HUES6 (cell line): ENCODE measurements around the gene SLC22A23.

Experiments used
- H3K27ac ChIP-seq: 2 replicates; pipeline ENCODE4 v1.7.0; 2013; ENCODE audit warnings: low read depth, mild to moderate bottlenecking, low read length, inconsistent platforms
- H3K27me3 ChIP-seq: 2 replicates; pipeline ENCODE4 v1.6.1; 2013; ENCODE audit warnings: low read length; ENCODE audit not compliant: control insufficient read depth, insufficient read depth
- H3K36me3 ChIP-seq: 2 replicates; pipeline ENCODE4 v1.6.1; 2013; ENCODE audit warnings: low read length; ENCODE audit not compliant: control insufficient read depth, insufficient read depth
- H3K4me1 ChIP-seq: 2 replicates; pipeline ENCODE4 v1.6.1; 2013; ENCODE audit warnings: low read length; ENCODE audit not compliant: control insufficient read depth, insufficient read depth
- H3K4me3 ChIP-seq: 2 replicates; pipeline ENCODE4 v1.5.1; 2013; ENCODE audit warnings: low read depth, low read length
- H3K9ac ChIP-seq: one replicate; pipeline ENCODE4 v1.6.1; 2013; ENCODE audit warnings: mild to moderate bottlenecking, low read length
- H3K9me3 ChIP-seq: 2 replicates; pipeline ENCODE4 v1.6.1; 2013; ENCODE audit warnings: low read depth, low read length; ENCODE audit not compliant: control insufficient read depth, insufficient read depth

The SLC22A23 gene

GRCh38 chr6:3489961-3490624, 33.2 kb upstream of the SLC22A23 start:
- Histone ChIP-seq H3K9me3 (no peaks in the 10 kb centered on the region), H3K36me3 (no peaks in the 10 kb centered on the region), H3K9ac (no peak overlapping the region), H3K4me1 (peaks cover 19% of the 10 kb centered on the region), H3K27me3 (peaks cover 6% of the 10 kb centered on the region; the same call in 1 of the 2 replicates), H3K4me3 (no peak overlapping the region), H3K27ac (no peak overlapping the region)

DNA sequence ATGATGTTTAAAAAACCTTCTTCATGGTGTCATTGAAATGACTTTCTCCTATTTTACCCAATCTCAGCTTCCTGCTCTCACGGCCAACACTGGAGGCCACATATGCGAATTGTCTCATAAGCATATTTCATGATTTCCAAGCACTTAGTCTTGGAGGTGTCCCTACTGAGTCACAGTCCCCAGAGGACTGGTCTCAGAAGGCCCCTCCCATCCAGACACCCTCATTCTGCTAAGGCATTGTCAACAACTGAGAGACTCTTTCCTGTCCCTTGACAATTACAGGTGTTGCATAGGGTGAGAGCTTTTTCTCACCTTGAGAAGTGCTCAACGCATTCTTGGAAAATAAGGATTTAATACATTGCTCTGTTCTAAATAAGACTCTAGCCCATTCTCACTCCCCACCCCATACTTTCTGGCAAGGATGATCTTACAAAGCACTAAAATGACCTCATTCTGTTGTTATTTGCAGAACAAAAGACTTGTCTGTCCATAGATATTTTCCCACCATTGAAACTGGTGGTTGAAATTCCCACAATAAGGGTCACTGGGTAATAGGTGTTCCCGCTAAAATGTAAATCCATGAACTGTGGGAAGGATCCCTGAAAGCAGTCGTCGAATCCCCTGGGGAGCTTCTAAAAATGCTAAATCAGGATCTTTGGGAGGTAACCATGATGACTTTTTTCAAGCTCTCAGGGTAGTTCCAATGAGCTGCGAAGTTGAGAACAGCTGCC, 32.3 kb upstream of the SLC22A23 start:
- no peaks in the 10 kb centered on the region for H3K9me3 ChIP-seq
- H3K36me3 ChIP-seq = no peaks in the 10 kb centered on the region
- no peak overlapping the region for H3K4me3 ChIP-seq
- peaks cover 19% of the 10 kb centered on the region for H3K4me1 ChIP-seq
- peaks cover 6% of the 10 kb centered on the region; the same call in 1 of the 2 replicates for H3K27me3 ChIP-seq
- H3K27ac ChIP-seq = no peak overlapping the region
- H3K9ac ChIP-seq = no peak overlapping the region

GRCh38 chr6:3484946-3485345, 28.1 kb upstream of the SLC22A23 start:
- no peak overlapping the region for H3K4me3 ChIP-seq
- peaks cover 24% of the 10 kb centered on the region for H3K4me1 ChIP-seq
- H3K27me3 ChIP-seq = 0 out of 2 replicates have a peak, but pooled peaks cover 6% of the 10 kb centered on the region
- no peak overlapping the region for H3K27ac ChIP-seq
- H3K36me3 ChIP-seq = no peaks in the 10 kb centered on the region
- no peak overlapping the region for H3K9ac ChIP-seq
- H3K9me3 ChIP-seq = peaks cover 4% of the 10 kb centered on the region

GRCh38 chr6:3484192-3484591, 27.3 kb upstream of the SLC22A23 start:
- H3K9ac ChIP-seq = no peak overlapping the region
- H3K9me3 ChIP-seq = peaks cover 8% of the 10 kb centered on the region
- no peak overlapping the region for H3K27ac ChIP-seq
- H3K4me1 ChIP-seq = peaks cover 16% of the 10 kb centered on the region
- H3K27me3 ChIP-seq = 0 out of 2 replicates have a peak, but pooled peaks cover 6% of the 10 kb centered on the region
- no peak overlapping the region for H3K4me3 ChIP-seq
- no peaks in the 10 kb centered on the region for H3K36me3 ChIP-seq

DNA sequence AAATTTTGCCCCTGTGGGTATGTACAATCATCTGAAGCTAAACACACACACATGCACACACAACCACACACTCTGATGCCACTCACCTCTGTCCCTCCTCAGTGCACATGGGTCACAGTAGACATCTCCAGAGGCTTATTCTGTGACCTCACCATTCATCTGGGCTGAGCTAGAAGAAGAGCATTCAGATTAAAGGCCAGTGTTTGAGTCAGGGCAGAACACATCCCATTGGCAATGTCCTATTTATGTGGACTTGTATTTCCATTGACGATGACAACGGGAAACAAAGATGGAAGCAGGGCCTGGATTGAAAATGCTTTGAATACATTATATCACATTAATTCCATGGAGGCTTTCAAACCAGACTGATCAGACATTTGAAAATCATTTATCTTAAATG, 26.8 kb upstream of the SLC22A23 start:
- H3K4me1 ChIP-seq = peaks cover 13% of the 10 kb centered on the region
- H3K27me3 ChIP-seq = 0 out of 2 replicates have a peak, but pooled peaks cover 6% of the 10 kb centered on the region
- H3K9me3 ChIP-seq = peaks cover 8% of the 10 kb centered on the region
- H3K4me3 ChIP-seq = no peak overlapping the region
- no peaks in the 10 kb centered on the region for H3K36me3 ChIP-seq
- no peak overlapping the region for H3K27ac ChIP-seq
- H3K9ac ChIP-seq = no peak overlapping the region

DNA sequence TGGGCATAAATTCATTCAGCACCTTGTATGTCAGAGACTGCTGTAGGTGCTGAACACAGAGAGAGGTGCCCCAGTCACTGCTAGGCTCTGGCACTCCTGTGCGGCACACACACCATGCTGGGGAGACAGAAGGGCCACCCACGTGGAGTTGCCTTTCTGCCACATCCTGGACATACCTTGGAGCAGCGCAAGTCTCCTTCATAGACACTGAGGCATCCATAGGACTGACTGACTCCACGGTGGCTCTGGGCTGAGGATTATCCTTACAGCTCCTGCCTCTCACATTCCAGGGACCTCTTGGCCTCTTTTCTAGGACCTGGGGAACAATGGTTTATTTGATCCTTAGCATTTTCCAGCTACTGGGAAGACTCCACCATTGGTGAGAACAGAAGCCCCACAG, 26.0 kb upstream of the SLC22A23 start:
- Histone ChIP-seq H3K9ac (no peak overlapping the region), H3K9me3 (peaks cover 8% of the 10 kb centered on the region), H3K27ac (no peak overlapping the region), H3K36me3 (no peaks in the 10 kb centered on the region), H3K4me3 (no peak overlapping the region), H3K27me3 (0 out of 2 replicates have a peak, but pooled peaks cover 3% of the 10 kb centered on the region), H3K4me1 (peaks cover 9% of the 10 kb centered on the region)

DNA sequence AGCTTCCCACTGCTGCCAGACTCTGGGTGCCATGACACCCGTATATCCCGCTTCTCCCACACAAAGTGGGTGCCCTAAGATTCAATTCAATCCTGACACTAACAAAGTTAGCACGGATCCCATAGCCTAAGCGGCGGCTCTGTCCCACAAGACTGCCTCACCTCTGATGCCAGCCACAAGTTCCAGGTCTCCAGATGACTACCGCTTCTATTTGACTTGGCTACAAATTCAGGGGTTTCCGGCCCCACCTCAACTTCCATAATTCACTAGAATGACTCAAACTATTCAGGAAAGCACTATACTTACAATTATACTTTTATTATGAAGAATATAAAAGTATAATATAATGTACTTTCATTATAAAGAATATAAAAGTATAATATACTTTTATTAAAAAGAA, 24.8 kb upstream of the SLC22A23 start:
- peaks cover 9% of the 10 kb centered on the region for H3K4me1 ChIP-seq
- H3K27ac ChIP-seq = no peak overlapping the region
- H3K4me3 ChIP-seq = no peak overlapping the region
- H3K9ac ChIP-seq = no peak overlapping the region
- no peaks in the 10 kb centered on the region for H3K36me3 ChIP-seq
- H3K9me3 ChIP-seq = peaks cover 8% of the 10 kb centered on the region
- no peaks in the 10 kb centered on the region for H3K27me3 ChIP-seq

- H3K27ac ChIP-seq = no peak overlapping the region
- H3K4me3 ChIP-seq = no peak overlapping the region
Measured at GRCh38 chr6:3480009-3480408, 23.2 kb upstream of the SLC22A23 start.

DNA sequence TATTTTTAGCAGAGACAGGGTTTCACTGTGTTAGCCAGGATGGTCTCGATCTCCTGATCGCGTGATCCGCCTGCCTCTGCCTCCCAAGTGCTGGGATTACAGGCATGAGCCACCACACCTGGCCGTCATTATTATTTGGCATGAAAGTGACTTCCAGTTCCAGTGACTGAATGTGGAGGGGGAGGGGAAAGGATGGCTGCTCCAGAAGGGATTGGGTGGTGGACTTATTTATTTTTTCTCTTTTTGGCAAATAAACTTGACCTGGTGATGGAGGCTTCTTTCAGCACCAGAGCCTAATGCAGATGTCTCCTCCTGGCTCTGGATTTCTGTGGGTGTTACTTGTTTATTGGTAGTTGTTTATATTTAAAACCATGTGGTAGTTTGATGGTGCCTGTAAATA, 16.9 kb upstream of the SLC22A23 start:
- H3K36me3 ChIP-seq = no peaks in the 10 kb centered on the region
- peaks cover 6% of the 10 kb centered on the region; the same call in 1 of the 2 replicates for H3K4me1 ChIP-seq
- H3K27me3 ChIP-seq = no peaks in the 10 kb centered on the region
- H3K4me3 ChIP-seq = no peak overlapping the region
- no peak overlapping the region for H3K9ac ChIP-seq
- no peak overlapping the region for H3K27ac ChIP-seq
- H3K9me3 ChIP-seq = no peaks in the 10 kb centered on the region

More at GRCh38 chr6:3480009-3480408, 23.2 kb upstream of the SLC22A23 start:
- Histone ChIP-seq H3K9ac (no peak overlapping the region), H3K36me3 (no peaks in the 10 kb centered on the region), H3K4me1 (peaks cover 9% of the 10 kb centered on the region), H3K27me3 (no peaks in the 10 kb centered on the region), H3K9me3 (peaks cover 8% of the 10 kb centered on the region)

GRCh38 chr6:3471711-3472110, 14.9 kb upstream of the SLC22A23 start:
- Histone ChIP-seq H3K4me1 (peaks cover 6% of the 10 kb centered on the region; the same call in 1 of the 2 replicates), H3K9me3 (no peaks in the 10 kb centered on the region), H3K36me3 (no peaks in the 10 kb centered on the region), H3K9ac (no peak overlapping the region), H3K4me3 (no peak overlapping the region), H3K27me3 (no peaks in the 10 kb centered on the region), H3K27ac (no peak overlapping the region)

DNA sequence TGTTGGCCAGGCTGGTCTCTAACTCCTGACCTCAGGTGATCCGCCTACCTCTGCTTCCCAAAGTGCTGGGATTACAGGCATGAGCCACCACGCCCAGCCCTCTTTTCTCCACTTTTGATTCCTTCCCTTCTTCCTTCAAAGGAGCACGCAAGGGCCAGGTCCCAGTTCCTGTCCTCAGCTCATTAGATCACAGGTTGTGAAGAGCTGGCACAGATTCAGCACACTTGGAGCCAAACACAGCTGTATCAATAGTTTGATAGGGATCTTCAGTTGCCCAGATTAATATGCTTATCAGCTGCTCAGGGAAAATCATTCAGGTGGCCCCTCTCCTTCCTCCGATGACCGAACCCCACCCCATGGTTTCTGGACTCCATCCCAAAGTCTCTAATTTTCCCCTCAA, 14.4 kb upstream of the SLC22A23 start:
- Histone ChIP-seq H3K9ac (no peak overlapping the region), H3K36me3 (no peaks in the 10 kb centered on the region), H3K4me3 (no peak overlapping the region), H3K9me3 (no peaks in the 10 kb centered on the region), H3K27me3 (no peaks in the 10 kb centered on the region), H3K27ac (no peak overlapping the region), H3K4me1 (peaks cover 10% of the 10 kb centered on the region)
